ENCODE data around the gene PCYOX1L.

DNA sequence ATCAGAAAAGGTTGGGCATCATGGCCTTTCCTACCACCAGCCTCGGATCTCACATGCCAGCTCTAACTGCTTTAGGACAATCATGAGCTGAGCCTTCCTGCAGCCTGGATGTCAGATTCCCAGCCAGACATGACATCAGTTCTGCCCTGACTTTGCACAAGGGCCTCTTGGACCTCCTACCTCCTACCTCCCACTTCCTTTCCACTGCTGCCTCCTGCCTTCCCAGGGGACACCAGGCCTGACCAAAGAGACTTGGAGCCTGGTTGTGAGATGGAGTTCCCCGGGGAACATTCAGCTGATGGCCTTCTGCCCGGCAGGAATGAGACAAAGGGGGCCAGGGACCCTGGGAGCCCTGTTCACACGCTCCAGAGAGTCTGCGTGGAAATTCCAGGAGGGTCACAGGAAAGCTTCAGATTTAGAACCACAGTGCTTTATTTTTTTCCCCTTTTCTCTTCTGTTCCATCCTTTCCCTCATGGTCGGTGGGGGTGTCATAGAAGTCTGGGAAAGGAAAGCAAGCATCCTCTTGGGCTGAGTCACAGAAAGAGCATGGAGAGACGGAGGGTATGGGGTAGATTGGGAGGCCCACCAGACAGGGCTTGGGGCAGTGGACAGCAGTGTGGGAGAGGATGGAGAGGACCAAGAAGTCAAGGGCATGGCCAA lies 56.7 kb downstream of the PCYOX1L start:
- TF ChIP-seq, protein P1, sequence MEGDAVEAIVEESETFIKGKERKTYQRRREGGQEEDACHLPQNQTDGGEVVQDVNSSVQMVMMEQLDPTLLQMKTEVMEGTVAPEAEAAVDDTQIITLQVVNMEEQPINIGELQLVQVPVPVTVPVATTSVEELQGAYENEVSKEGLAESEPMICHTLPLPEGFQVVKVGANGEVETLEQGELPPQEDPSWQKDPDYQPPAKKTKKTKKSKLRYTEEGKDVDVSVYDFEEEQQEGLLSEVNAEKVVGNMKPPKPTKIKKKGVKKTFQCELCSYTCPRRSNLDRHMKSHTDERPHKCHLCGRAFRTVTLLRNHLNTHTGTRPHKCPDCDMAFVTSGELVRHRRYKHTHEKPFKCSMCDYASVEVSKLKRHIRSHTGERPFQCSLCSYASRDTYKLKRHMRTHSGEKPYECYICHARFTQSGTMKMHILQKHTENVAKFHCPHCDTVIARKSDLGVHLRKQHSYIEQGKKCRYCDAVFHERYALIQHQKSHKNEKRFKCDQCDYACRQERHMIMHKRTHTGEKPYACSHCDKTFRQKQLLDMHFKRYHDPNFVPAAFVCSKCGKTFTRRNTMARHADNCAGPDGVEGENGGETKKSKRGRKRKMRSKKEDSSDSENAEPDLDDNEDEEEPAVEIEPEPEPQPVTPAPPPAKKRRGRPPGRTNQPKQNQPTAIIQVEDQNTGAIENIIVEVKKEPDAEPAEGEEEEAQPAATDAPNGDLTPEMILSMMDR (IDR thresholded peaks at IDR 0.05; ENCODE audit: low read depth, low read length), result no peak
- TF ChIP-seq EZH2phosphoT487 (IDR thresholded peaks at IDR 0.05; ENCODE audit: low read depth), result no peak
